ENCODE measurements around the gene RFNG. TPM values are rescaled to one million over a fixed set of nuclear protein-coding genes. Genes with fewer than 3 reads are reported as not detected.

RFNG gene
- total and polyA plus RNA-seq, 2 of the 13 experiments (the other 11 are each of a cell fraction or from before 2014, with no cell fraction given): 61.4 to 64.0 TPM

DNA sequence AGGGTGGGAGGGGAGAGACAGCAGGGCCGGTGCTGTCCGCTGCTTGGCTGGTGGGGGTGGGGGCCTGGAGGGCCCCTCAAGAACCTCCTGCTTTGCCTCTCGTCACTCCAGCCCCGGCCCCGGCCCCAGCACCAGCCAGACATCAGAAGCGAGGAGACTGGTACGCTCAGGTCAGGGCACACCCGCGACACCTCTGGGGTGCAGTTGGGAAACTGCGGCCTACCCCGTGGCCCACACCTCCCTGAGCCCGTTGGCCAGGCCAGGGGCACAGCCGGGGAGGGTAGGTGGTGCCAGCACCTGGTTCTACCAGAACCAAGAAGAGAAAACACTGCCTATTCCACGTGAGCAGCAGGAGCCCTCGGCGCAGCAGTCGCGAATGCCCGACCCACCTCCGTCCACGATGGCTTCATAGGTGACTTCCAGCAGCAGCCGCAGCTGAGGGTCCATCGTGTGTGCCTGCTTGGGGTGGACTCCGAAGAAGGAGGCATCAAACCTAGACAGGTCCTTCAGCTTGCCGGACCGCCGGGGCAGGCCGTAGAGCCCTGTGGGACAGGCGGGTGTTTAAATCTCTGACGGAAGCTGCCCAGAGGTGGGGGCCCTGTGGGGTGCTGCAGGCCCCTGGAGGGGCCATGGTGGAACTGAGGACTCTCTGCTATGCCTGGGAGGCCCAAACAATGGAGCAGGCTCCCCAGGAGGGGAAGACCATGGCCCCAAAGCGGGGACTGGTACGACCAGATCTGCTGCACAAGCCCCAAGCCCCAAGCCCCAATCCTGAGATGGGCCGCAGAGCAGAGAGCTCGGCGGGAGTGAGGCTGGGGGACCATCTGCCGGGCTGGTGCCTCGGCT is 43.5 kb upstream of the RFNG start:
- H3K36me3 ChIP-seq (replicated peaks in 1 of 2; ENCODE audit: control insufficient read depth in 1 of 2, insufficient read depth in 2 of 2, low read length in 2 of 2): peaks cover 45 to 58% of the 10 kb centered on the region in 2 experiments
- WGBS (ENCODE audit: low lambda C conversion rate): 87% methylated on average over 28 of the region's 37 CpGs
- peak overlapping the region; percentile 89 for H3K27ac ChIP-seq (ENCODE audit: extremely low read length, insufficient read depth, low read length)
- H3K4me3 ChIP-seq (replicated peaks in 1 of 3; ENCODE audit: insufficient read depth in 1 of 3, low read depth in 2 of 3, low read length in 3 of 3): peak overlapping the region in 2 of 3 experiments; percentile 86 to 96; a peak in 3 of 6 replicates
- H3K4me1 ChIP-seq (ENCODE audit: insufficient read depth, low read length): peaks cover 50% of the 10 kb centered on the region
- intact Hi-C loops (cut with micrococcal nuclease; ENCODE audit: unreplicated experiment) (loop anchor here (5.0 to 10.0 kb wide), 2 partner anchors 43 to 120 kb away; partner anchors contain the start of genes ASPSCR1, GPS1 and RFNG), in situ Hi-C loops (cut with HindIII; ENCODE audit: extremely low pct_ligation_motif_present, low pct_unique_long_range_greater_than_20kb) (no loop called here)
- H3K9me3 ChIP-seq (ENCODE audit: low read length): no peaks in the 10 kb centered on the region
- peaks cover 58% of the 10 kb centered on the region for H4K20me1 ChIP-seq (ENCODE audit: insufficient read depth, low read length)
- BruUV-seq (replicated peaks): no TSS peak
- no peaks in the 10 kb centered on the region; a peak in 1 of 5 replicates for H3K27me3 ChIP-seq (ENCODE audit: control insufficient read depth in 1 of 2, insufficient read depth in 2 of 2, low read length in 2 of 2)
- POLR2A ChIA-PET: interaction anchor here (0.7 to 2.7 kb wide), 4 partner anchors 9 to 38 kb away, joined by 3 to 8 read pairs (median 6); no protein-coding TSS in a partner anchor
- ATAC-seq: no peak
- FAIRE-seq: no peak
- CTCF ChIA-PET (ENCODE audit: low intra/inter-chr PET ratio, low total read pairs): no interaction called here
- peaks cover 63% of the 10 kb centered on the region for H3K79me2 ChIP-seq (ENCODE audit: insufficient read depth, low read length)
- peak overlapping the region; percentile 98 for H3K9ac ChIP-seq (ENCODE audit: insufficient read depth, low read depth, low read length)
- DNase-seq (ENCODE audit: low spot score): no peak
- H3K4me2 ChIP-seq (ENCODE audit: low read depth, low read length): peak overlapping the region; percentile 98
- H2AFZ ChIP-seq (ENCODE audit: low read length): no peak overlapping the region
- TF ChIP-seq ZNF121 (CRISPR knock-in tag; IDR thresholded peaks at IDR 0.05) (0 out of 2 replicates have a peak, but pooled peaks have one; percentile 4), RBM22 (optimal IDR thresholded peaks at IDR 0.05; ENCODE audit: low read length) (peak; percentile 80), MAZ (IDR thresholded peaks at IDR 0.05; ENCODE audit: borderline replicate concordance, low read depth, low read length) (no peak), MAZ (CRISPR knock-in tag; IDR thresholded peaks at IDR 0.05; ENCODE audit: low read depth) (0 out of 2 replicates have a peak, but pooled peaks have one; percentile 9), AKAP8 (CRISPR knock-in tag; IDR thresholded peaks at IDR 0.05) (0 out of 2 replicates have a peak, but pooled peaks have one; percentile 17), PCBP1 (IDR thresholded peaks at IDR 0.05; ENCODE audit: borderline replicate concordance, low read depth, low read length) (peak; percentile 83; the same call in 1 of the 2 replicates), PRPF4 (IDR thresholded peaks at IDR 0.05; ENCODE audit: low read depth, low read length, poor library complexity, severe bottlenecking) (peak; percentile 36), ZNF768 (CRISPR knock-in tag; IDR thresholded peaks at IDR 0.05) (peak; percentile 12; the same call in 1 of the 2 replicates), ZNF501 (CRISPR knock-in tag; IDR thresholded peaks at IDR 0.05) (peak; percentile 66; the same call in 1 of the 2 replicates), HNRNPK (IDR thresholded peaks at IDR 0.05; ENCODE audit: low read depth, low read length, poor library complexity, severe bottlenecking) (peak; percentile 78), HNRNPL (IDR thresholded peaks at IDR 0.05; ENCODE audit: low read depth, low read length) (peak; percentile 76; the same call in 1 of the 2 replicates), AGO2 (optimal IDR thresholded peaks at IDR 0.05; ENCODE audit: low read depth, low read length) (peak; percentile 60), RBFOX2 (IDR thresholded peaks at IDR 0.05; ENCODE audit: low read depth, low read length) (peak; percentile 75), ZFP36L1 (CRISPR knock-in tag; IDR thresholded peaks at IDR 0.05) (peak; percentile 45; the same call in 1 of the 2 replicates), HOXA7 (CRISPR knock-in tag; IDR thresholded peaks at IDR 0.05) (no peak)
- TF ChIP-seq, protein P1, sequence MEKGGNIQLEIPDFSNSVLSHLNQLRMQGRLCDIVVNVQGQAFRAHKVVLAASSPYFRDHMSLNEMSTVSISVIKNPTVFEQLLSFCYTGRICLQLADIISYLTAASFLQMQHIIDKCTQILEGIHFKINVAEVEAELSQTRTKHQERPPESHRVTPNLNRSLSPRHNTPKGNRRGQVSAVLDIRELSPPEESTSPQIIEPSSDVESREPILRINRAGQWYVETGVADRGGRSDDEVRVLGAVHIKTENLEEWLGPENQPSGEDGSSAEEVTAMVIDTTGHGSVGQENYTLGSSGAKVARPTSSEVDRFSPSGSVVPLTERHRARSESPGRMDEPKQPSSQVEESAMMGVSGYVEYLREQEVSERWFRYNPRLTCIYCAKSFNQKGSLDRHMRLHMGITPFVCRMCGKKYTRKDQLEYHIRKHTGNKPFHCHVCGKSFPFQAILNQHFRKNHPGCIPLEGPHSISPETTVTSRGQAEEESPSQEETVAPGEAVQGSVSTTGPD (CRISPR knock-in tag; IDR thresholded peaks at IDR 0.05): no peak
- TF ChIP-seq, protein P2, sequence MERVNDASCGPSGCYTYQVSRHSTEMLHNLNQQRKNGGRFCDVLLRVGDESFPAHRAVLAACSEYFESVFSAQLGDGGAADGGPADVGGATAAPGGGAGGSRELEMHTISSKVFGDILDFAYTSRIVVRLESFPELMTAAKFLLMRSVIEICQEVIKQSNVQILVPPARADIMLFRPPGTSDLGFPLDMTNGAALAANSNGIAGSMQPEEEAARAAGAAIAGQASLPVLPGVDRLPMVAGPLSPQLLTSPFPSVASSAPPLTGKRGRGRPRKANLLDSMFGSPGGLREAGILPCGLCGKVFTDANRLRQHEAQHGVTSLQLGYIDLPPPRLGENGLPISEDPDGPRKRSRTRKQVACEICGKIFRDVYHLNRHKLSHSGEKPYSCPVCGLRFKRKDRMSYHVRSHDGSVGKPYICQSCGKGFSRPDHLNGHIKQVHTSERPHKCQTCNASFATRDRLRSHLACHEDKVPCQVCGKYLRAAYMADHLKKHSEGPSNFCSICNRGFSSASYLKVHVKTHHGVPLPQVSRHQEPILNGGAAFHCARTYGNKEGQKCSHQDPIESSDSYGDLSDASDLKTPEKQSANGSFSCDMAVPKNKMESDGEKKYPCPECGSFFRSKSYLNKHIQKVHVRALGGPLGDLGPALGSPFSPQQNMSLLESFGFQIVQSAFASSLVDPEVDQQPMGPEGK (CRISPR knock-in tag; IDR thresholded peaks at IDR 0.05): peak; percentile 18
- TF ChIP-seq, protein P3, sequence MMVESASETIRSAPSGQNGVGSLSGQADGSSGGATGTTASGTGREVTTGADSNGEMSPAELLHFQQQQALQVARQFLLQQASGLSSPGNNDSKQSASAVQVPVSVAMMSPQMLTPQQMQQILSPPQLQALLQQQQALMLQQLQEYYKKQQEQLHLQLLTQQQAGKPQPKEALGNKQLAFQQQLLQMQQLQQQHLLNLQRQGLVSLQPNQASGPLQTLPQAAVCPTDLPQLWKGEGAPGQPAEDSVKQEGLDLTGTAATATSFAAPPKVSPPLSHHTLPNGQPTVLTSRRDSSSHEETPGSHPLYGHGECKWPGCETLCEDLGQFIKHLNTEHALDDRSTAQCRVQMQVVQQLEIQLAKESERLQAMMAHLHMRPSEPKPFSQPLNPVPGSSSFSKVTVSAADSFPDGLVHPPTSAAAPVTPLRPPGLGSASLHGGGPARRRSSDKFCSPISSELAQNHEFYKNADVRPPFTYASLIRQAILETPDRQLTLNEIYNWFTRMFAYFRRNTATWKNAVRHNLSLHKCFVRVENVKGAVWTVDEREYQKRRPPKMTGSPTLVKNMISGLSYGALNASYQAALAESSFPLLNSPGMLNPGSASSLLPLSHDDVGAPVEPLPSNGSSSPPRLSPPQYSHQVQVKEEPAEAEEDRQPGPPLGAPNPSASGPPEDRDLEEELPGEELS (CRISPR knock-in tag; IDR thresholded peaks at IDR 0.05): no peak
